GM12864 (cell line): Measurements from ENCODE around the gene INHBC.

Source experiments
- DNase-seq: peaks from one replicate; pipeline ENCODE4 v3.0.0-alpha.2; 2011; ENCODE audit warnings: low read depth
- H3K4me3 ChIP-seq: 2 replicates; pipeline ENCODE4 v1.5.1; 2011; ENCODE audit warnings: mild to moderate bottlenecking, low read depth, low read length, control low read depth
- CTCF ChIP-seq: IDR thresholded peaks from 2 replicates; pipeline ENCODE4 v1.5.1; 2011; ENCODE audit warnings: low read depth, mild to moderate bottlenecking, moderate library complexity, low read length, control low read depth, inconsistent platforms; ENCODE audit errors: missing control alignments

INHBC gene

GRCh38 chr12:57497223-57498131, 62.9 kb downstream of the INHBC start:
- H3K4me3 ChIP-seq, result no peak overlapping the region
- no peak for DNase-seq
- no peak for TF ChIP-seq CTCF

- H3K4me3 ChIP-seq, result no peak overlapping the region
- no peak for TF ChIP-seq CTCF
- DNase-seq, result no peak
These were observed 63.5 kb downstream of the INHBC start for GRCh38 chr12:57498132-57498502.

GRCh38 chr12:57498571-57498970, 64.0 kb downstream of the INHBC start:
- no peak for DNase-seq
- H3K4me3 ChIP-seq, result no peak overlapping the region
- TF ChIP-seq CTCF, result no peak

- no peak for TF ChIP-seq CTCF
- no peak for DNase-seq
- H3K4me3 ChIP-seq, result no peak overlapping the region
These were observed 65.6 kb downstream of the INHBC start for GRCh38 chr12:57500213-57500612.
